ENCODE measurements around the gene MBD2.
A peak's percentile ranks its signal among the peaks of the same experiment; 100 is the strongest.
"Not testable (repeated sequence)": the region's sequence is repeated elsewhere in the genome, so short reads cannot be mapped to it uniquely, and the experiment has no call there.

Gene MBD2

GRCh38 chr18:54150226-54150625 lies 74.2 kb downstream of the MBD2 start:
- peak; percentile 27 for DNase-seq (ENCODE audit: low read depth)

GRCh38 chr18:54149078-54149697 lies 75.3 kb downstream of the MBD2 start:
- peak; percentile 91 for DNase-seq (ENCODE audit: low read depth)

- no peak for DNase-seq (ENCODE audit: low read depth)
Observed at GRCh38 chr18:54148678-54149077, 75.8 kb downstream of the MBD2 start.

- no peak for DNase-seq (ENCODE audit: low read depth)
Observed at GRCh38 chr18:54148151-54148550, 76.3 kb downstream of the MBD2 start.

GRCh38 chr18:54147439-54147838 lies 77.0 kb downstream of the MBD2 start:
- no peak for DNase-seq (ENCODE audit: low read depth)

- no peak for DNase-seq (ENCODE audit: low read depth)
Observed at GRCh38 chr18:54141041-54141608, 83.3 kb downstream of the MBD2 start.

GRCh38 chr18:54140641-54141040 lies 83.8 kb downstream of the MBD2 start:
- peak; percentile 15 for DNase-seq (ENCODE audit: low read depth)

- no peak for DNase-seq (ENCODE audit: low read depth)
Observed at GRCh38 chr18:54135216-54135615, 89.3 kb downstream of the MBD2 start.

- no peak for DNase-seq (ENCODE audit: low read depth)
Observed at GRCh38 chr18:54134053-54134452, 90.4 kb downstream of the MBD2 start.

GRCh38 chr18:54130631-54131030 lies 93.8 kb downstream of the MBD2 start:
- DNase-seq (ENCODE audit: low read depth), result no peak

GRCh38 chr18:54130177-54130576 lies 94.3 kb downstream of the MBD2 start:
- DNase-seq (ENCODE audit: low read depth), result no peak

GRCh38 chr18:54129448-54130067 lies 94.9 kb downstream of the MBD2 start:
- DNase-seq (ENCODE audit: low read depth), result no peak

GRCh38 chr18:54127759-54128378 lies 96.6 kb downstream of the MBD2 start:
- peak; percentile 66 for DNase-seq (ENCODE audit: low read depth)

GRCh38 chr18:54125429-54125828 lies 99.0 kb downstream of the MBD2 start:
- DNase-seq (ENCODE audit: low read depth), result no peak

GRCh38 chr18:54123720-54124440 lies 100.6 kb downstream of the MBD2 start:
- not testable (repeated sequence) for DNase-seq (ENCODE audit: low read depth)

- peak; percentile 66 for DNase-seq (ENCODE audit: low read depth)
Observed at GRCh38 chr18:54119524-54120019, 104.9 kb downstream of the MBD2 start.

GRCh38 chr18:54117853-54118773 lies 106.4 kb downstream of the MBD2 start:
- no peak for DNase-seq (ENCODE audit: low read depth)

- no peak for DNase-seq (ENCODE audit: low read depth)
Observed at GRCh38 chr18:54116541-54117257, 107.8 kb downstream of the MBD2 start.

- DNase-seq (ENCODE audit: low read depth), result no peak
Observed at GRCh38 chr18:54112356-54112755, 112.1 kb downstream of the MBD2 start.

- peak; percentile 25 for DNase-seq (ENCODE audit: low read depth)
Observed at GRCh38 chr18:54109131-54109683, 115.3 kb downstream of the MBD2 start.
